Measurements from ENCODE around the gene WDR82.

DNA sequence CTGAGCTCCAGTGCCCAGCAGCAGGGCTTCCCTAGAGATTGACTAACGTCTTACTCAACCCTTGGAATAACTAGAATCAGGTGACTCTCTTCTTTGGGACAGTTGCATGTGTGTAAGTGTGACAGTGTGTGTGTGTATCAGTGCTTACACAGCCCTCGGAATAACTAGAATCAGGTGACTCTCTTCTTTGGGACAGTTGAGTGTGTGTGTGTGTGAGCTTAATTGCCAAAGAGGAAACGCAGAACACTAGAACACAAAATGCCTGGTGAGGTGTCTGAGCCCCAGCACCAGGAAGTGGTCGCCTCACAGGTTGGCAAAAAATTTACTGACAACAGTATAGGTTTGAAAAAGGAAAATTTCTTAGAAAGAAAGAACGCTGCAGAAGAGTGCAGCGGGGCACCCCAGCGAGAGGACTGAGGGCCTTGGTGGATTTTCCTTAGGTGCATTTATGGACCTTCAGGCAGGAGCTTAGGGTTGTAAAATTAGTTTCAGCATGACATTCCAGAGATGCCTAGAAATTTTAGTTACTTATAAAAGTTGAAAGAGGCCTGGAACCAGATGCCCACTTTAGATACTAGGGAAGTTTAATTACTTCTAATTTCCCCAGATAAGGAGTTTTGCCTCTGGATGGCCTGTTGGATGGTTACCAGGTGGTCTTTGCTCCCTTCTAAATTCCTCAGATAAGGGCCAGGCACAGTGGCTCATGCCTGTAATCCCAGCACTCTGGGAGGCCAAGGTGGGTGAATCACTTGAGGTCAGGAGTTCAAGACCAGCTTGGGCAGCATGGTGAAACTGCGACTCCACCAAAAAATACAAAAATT, 3.7 kb upstream of the WDR82 start:
- TF ChIP-seq, protein P1, sequence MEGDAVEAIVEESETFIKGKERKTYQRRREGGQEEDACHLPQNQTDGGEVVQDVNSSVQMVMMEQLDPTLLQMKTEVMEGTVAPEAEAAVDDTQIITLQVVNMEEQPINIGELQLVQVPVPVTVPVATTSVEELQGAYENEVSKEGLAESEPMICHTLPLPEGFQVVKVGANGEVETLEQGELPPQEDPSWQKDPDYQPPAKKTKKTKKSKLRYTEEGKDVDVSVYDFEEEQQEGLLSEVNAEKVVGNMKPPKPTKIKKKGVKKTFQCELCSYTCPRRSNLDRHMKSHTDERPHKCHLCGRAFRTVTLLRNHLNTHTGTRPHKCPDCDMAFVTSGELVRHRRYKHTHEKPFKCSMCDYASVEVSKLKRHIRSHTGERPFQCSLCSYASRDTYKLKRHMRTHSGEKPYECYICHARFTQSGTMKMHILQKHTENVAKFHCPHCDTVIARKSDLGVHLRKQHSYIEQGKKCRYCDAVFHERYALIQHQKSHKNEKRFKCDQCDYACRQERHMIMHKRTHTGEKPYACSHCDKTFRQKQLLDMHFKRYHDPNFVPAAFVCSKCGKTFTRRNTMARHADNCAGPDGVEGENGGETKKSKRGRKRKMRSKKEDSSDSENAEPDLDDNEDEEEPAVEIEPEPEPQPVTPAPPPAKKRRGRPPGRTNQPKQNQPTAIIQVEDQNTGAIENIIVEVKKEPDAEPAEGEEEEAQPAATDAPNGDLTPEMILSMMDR (IDR thresholded peaks at IDR 0.05) = no peak
- no peak for TF ChIP-seq POLR2A (IDR thresholded peaks at IDR 0.05)

All from adrenal gland (tissue), 5 donors.